Measurements from ENCODE around the gene DUSP22.

Gene DUSP22

DNA sequence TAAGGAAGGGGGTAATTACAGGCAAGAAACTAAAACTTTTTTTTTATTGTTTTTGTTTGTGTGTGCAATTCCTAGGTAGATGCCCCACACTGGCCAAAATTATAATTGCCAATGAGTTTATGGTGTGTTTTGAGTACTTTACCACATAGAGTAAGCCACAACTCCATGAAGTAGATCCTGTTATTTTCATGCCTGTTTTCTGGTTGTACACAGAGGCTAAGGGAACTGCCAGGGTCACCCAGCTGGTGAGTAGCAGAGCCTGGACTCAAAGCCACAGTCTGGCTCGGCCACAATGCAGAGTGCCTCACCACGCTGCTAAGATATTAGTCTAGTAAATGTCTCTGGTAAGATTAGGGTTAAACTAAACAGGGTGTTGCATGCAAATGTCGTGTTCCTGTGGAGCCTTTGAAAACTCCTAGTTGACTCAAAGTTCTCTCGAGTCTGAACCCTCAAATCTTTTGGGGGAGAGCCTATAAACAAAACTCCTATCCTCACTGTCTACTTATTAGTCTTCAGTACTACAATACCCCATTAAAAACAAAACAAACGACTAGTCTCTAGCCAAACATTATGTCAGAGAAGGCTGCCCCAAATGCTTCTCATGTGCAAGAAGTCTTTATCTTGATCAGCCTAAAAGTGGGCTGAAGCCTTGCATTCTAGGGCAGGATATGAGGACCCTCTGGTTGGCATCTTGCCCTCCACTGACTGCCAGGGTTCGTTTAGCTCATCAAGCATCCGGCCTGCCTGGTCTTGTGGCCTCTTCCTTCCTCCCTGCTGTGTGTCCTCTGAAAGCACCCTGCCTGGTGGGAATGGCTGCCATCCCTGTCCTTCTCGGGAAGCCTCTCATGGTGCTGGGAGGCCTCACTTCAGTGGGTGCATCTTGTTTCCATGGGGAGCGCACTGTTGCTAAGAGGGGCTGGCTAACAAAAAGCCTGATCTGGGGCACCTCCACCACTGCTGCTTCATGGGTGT is 4.2 kb downstream of the DUSP22 start:
- no peak for DNase-seq (ENCODE audit: low read depth in 1 of 2, low spot score in 1 of 2)

GRCh38 chr6:297571-298232 is 5.4 kb downstream of the DUSP22 start:
- no peak for DNase-seq (ENCODE audit: low read depth in 1 of 2, low spot score in 1 of 2)

GRCh38 chr6:298233-299103 is 6.2 kb downstream of the DUSP22 start:
- no peak for DNase-seq (ENCODE audit: low read depth in 1 of 2, low spot score in 1 of 2)

GRCh38 chr6:299104-299980 is 7.1 kb downstream of the DUSP22 start:
- DNase-seq (ENCODE audit: low read depth in 1 of 2, low spot score in 1 of 2), result no peak

GRCh38 chr6:300026-300425 is 7.7 kb downstream of the DUSP22 start:
- DNase-seq (ENCODE audit: low read depth in 1 of 2, low spot score in 1 of 2), result no peak

DNA sequence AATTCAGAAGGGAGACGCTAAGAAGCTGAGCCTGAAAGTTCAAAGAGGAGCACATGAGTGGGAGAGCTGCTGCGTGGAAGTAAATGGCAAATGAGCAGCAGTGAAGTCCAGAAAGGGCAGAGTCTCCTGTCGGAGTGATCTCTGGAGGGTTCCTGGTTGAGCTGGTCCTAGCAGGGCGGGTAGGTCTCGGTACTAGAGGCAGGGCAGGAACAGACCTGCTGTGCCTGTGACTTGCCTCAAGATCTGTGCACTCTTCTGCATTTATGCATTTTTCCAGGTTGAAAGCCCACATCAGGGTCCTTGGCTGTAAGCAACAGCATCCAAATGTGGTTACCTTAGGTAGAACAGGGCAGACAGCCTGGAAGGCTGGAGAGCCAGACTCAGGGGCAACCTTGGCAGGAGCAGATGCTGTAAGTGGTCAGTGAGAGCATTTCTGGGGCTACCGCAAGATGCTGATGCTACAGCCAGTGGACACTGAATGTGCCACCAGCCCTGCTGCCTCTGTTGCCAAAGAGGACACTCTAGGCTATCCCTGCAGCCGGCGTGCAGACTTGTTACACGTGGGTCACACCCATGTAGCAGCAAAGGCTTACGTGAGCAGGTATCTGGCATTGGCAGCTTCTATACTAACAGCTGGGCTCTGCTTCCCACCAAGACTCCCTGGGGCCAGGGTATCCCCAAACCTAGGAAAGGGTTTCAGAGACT is 8.4 kb downstream of the DUSP22 start:
- DNase-seq (ENCODE audit: low read depth in 1 of 2, low spot score in 1 of 2), result no peak

- no peak for DNase-seq (ENCODE audit: low read depth in 1 of 2, low spot score in 1 of 2)
Measured at GRCh38 chr6:301526-301925, 9.2 kb downstream of the DUSP22 start.

DNA sequence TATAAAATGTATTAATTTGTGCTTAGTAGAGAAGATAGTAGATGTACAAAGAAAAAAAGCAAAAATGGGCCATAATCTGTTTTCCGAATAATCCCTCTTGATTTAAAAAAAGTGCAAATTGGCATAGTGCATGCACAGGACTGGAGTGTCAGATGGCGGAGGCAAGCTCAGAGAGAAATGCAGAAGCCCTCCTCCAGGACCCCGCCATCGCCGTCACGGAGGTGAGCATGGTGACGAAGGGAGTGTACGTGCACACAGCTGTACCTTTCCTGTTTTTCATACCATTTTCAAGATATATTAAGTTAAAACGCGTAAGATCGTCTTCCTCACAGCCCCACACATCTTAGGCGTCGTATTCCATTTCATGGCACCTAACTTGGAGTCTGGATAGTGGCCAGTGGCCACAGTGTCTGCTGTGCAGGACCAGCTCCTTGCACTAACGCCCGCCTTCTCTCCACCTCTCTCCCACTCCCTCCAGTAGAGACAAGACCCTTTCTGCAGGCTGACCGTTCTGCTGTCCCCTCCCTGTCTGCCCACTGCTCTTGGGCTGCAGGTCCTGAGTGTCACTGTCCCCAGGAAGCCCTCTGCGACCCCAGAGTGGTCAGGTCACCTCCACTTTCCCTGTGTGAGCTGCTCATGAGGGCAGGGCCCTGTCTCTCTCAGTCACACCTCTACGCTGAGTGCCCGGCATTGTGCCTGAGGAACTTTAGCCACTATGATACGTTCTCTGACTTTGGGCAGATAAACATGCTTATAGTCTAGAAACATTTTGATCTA is 9.8 kb downstream of the DUSP22 start:
- DNase-seq (ENCODE audit: low read depth in 1 of 2, low spot score in 1 of 2), result no peak

DNA sequence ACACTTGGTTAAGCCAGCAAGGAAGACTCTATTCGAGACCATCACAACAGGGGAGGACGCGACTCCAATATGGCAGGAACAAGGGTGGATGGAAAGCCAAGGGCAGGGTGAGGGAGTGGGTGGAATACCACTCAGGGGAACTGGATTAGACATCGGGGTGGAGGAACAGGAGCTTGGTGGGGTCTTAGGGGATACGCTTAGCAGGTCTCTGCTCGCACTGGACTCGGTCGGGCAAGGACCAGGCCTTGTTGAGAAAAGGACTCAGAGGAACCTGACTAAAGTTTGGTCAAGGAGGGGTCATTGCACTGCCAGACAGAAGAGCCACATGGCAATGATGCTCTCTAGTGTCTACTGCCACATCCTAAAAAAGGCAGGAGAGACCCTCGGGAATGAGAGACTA is 10.5 kb downstream of the DUSP22 start:
- DNase-seq (ENCODE audit: low read depth in 1 of 2, low spot score in 1 of 2), result no peak

DNA sequence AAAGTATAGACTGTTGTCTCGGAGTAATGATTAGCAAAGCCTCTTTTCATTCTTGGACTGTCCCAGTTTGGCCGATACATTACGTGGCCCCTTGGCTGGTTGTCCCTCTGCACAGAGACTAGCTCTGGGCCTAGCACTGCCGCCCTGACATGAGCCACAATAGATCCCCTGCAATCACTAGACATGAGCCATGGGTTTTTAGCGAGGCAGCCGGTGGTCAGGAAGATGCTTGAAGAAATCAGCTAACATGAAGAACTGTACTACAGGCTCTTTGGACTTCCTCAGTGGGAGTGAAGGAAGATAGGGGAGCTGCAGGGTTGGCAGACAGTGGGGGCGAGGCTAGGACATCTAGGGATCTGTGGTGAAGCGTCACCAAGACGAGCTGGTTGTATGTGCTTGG is 11.0 kb downstream of the DUSP22 start:
- DNase-seq (ENCODE audit: low read depth in 1 of 2, low spot score in 1 of 2), result no peak

DNA sequence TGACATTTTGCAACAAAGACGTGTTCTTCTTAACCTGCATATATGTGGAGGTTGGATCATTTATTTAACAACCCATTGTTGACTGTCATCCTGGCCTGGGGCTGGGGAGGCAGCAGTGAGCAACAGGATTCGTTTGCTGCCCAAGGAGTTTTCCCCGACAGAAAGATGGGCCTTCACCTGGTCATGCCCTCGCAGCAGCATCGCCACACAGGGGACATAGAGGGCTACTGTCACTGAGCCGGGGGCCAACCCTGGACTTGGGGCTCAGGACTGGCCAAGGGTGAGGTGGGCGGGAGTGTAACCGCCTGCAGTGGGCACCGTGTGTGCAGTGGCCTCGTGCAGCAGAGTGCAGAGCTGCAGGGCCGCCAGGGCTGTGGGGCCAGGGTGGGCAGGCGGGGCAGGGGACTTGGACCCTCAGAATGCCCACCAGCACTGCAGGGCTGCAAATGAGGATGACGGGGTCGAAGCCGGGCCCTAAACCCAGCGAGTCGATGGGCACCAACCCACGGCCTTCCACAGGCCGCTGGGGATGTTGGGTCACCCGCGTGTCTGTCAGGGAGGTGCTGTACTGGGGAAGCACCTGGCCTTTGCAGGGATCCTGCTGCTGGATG is 11.8 kb downstream of the DUSP22 start:
- no peak for DNase-seq (ENCODE audit: low read depth in 1 of 2, low spot score in 1 of 2)

GRCh38 chr6:304833-305370 is 12.6 kb downstream of the DUSP22 start:
- DNase-seq (ENCODE audit: low read depth in 1 of 2, low spot score in 1 of 2), result no peak

- no peak for DNase-seq (ENCODE audit: low read depth in 1 of 2, low spot score in 1 of 2)
Measured at GRCh38 chr6:305371-306206, 13.3 kb downstream of the DUSP22 start.

DNA sequence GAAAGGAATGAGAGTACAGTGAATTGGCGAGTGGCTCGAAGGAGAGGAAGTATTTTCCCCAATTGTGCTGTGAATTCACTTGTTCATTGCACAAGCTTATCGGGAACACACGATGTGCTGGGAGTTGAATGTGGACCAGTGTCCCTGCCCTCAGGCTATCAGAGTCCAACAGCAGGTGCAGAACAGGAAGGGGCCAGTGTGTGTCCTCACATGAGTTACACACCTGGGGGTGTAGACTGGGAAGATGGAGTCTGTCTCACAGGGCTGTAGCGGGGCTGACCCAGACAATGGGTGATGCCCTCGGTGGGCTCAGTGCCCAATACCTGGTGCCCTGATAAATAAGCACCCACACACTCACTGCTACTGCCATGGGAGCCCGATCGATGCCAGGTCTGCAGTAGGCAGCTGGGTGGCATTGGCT is 14.4 kb downstream of the DUSP22 start:
- no peak for DNase-seq (ENCODE audit: low read depth in 1 of 2, low spot score in 1 of 2)

GRCh38 chr6:307065-307814 is 15.0 kb downstream of the DUSP22 start:
- no peak for DNase-seq (ENCODE audit: low read depth in 1 of 2, low spot score in 1 of 2)

DNA sequence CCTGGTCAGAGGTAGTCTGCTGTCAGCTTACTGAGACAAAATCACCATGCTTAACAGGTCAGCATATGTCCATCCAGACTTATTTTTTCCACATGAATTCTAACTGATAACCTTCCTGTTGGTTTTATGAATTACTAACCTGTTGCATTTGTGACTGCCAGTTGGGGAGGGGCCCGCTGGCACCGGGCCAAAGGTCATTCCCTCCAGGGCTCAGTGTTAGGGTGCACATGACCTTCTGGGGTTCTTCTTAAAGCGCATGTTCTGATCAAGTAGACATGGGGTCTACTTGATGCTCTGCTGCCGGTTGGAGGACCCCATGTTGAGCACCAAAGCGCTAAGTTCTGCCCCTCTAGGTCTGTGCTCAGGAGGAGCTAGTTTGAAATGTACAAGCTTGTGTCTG is 15.6 kb downstream of the DUSP22 start:
- DNase-seq (ENCODE audit: low read depth in 1 of 2, low spot score in 1 of 2), result no peak

GRCh38 chr6:308307-308706 is 16.0 kb downstream of the DUSP22 start:
- DNase-seq (ENCODE audit: low read depth in 1 of 2, low spot score in 1 of 2), result no peak

Data from activated CD4-positive, alpha-beta T cell treated with anti-CD3 and anti-CD28 coated beads, Interleukin-2, amount 50 U/mL, for 24 hours (primary cell).